SK-N-MC (cell line): ENCODE measurements around the gene IDH3A.

Experiments used
- DNase-seq: peaks from one replicate; pipeline ENCODE4 v3.0.0-alpha.2; 2011; ENCODE audit warnings: low read depth, low spot score
- H3K27ac ChIP-seq: fragments of 200-600 bp; sonication (generic); 2 replicates; pipeline ENCODE4 v1.5.1; 2016; ENCODE audit warnings: mixed run types
- H3K36me3 ChIP-seq: fragments of 200-600 bp; sonication (generic); 2 replicates; pipeline ENCODE4 v1.6.1; 2017; ENCODE audit warnings: antibody characterized with exemption, low read length, mixed read lengths; ENCODE audit not compliant: insufficient read depth
- H3K4me3 ChIP-seq: fragments of 200-600 bp; sonication (generic); 2 replicates; pipeline ENCODE4 v1.5.1; 2016
- H3K9ac ChIP-seq: fragments of 200-600 bp; sonication (generic); 2 replicates; pipeline ENCODE4 v1.8.0; 2017; ENCODE audit warnings: mixed run types, mixed read lengths; ENCODE audit not compliant: insufficient read length
- H3K9me3 ChIP-seq: fragments of 200-600 bp; sonication (generic); 2 replicates; pipeline ENCODE4 v1.6.1; 2017; ENCODE audit warnings: low read depth, mild to moderate bottlenecking, antibody characterized with exemption, low read length, moderate library complexity, mixed read lengths
- EZH2 ChIP-seq: fragments of 200-600 bp; sonication (generic); IDR thresholded peaks from one replicate; pipeline ENCODE4 v1.6.1; 2017; ENCODE audit warnings: antibody characterized with exemption
- FOXP2 ChIP-seq: optimal IDR thresholded peaks from 2 replicates; pipeline ENCODE3; 2011; ENCODE audit warnings: mild to moderate bottlenecking, moderate library complexity; ENCODE audit not compliant: insufficient read depth; ENCODE audit errors: extremely low read length, control extremely low read depth
- POLR2AphosphoS5 ChIP-seq: IDR thresholded peaks from 2 replicates; pipeline ENCODE4 v1.6.1; 2012; ENCODE audit warnings: mild to moderate bottlenecking, low read depth, low read length, borderline replicate concordance

IDH3A gene

GRCh38 chr15:78207641-78208340, 58.6 kb downstream of the IDH3A start:
- no peak overlapping the region for H3K4me3 ChIP-seq
- no peaks in the 10 kb centered on the region for H3K36me3 ChIP-seq
- H3K27ac ChIP-seq = no peak overlapping the region
- TF ChIP-seq FOXP2 = no peak
- no peak for TF ChIP-seq EZH2
- TF ChIP-seq POLR2AphosphoS5 = no peak
- no peak for DNase-seq
- H3K9me3 ChIP-seq = no peaks in the 10 kb centered on the region
- no peak overlapping the region for H3K9ac ChIP-seq

DNA sequence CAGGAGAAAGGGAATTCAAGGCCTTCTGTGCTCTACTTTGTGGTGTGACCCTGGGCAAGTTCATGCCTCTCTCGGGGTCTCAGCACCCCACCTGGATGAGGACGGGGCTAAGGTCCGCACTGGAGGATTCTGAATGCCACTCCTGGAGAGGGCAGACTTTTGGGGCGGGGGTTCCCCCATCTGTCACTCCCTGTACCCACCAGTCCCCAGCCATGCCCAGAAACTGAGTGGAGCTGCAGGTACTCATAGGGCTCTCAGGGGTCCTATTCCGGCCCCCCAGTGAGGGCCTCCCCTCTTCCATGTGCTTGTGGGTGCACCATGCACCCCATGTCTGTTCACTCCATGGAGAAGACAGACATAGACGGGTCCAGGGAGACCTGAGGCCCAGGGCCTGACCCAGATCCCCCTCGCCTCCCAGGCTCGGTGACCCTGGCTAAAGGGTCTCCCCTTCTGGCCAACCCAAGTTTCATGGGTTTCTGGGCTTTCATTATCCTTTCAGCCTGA, 59.2 kb downstream of the IDH3A start:
- no peak overlapping the region for H3K9ac ChIP-seq
- no peaks in the 10 kb centered on the region for H3K9me3 ChIP-seq
- no peak for DNase-seq
- H3K36me3 ChIP-seq = no peaks in the 10 kb centered on the region
- H3K4me3 ChIP-seq = no peak overlapping the region
- no peak overlapping the region for H3K27ac ChIP-seq
- no peak for TF ChIP-seq POLR2AphosphoS5
- no peak for TF ChIP-seq EZH2
- no peak for TF ChIP-seq FOXP2

DNA sequence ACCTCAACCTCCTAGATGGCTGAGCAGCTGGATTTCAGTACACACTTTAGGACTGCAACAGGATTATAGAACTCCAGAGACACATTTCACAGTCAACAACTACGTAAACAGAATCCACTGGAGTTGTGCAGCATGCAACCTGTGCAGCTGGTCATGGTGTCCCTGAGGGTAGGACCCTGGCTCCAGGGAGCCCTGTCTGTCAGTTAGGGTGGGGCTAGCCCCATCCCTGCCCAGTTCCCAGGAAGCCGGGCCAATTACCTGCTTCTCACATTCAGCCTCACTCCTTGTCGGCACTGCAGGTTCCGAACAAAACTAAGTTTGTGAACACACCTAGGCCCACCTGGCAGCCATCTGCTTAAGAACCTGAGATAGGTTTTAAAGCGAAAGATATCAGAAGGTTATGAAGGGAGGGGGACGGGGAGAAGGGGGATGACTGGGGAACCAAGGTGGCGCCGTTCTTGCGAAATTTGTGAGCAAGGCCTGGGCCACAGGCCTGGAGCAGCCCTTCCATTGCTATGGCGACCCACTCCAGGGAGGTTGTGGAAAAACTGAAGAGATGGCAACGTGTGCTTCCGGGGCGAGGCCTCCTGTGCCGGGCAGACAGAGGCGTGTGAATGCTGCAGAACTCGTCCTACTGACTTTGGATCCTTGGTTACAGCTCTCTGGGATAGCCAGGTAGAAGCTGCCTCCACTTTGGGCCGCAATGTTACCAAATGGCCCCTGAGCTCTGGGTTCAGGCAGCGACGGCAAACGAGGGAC, 59.9 kb downstream of the IDH3A start:
- no peak overlapping the region for H3K9ac ChIP-seq
- no peaks in the 10 kb centered on the region for H3K9me3 ChIP-seq
- no peak overlapping the region for H3K4me3 ChIP-seq
- DNase-seq = no peak
- TF ChIP-seq EZH2 (no peak), POLR2AphosphoS5 (no peak)
- no peaks in the 10 kb centered on the region for H3K36me3 ChIP-seq
- H3K27ac ChIP-seq = no peak overlapping the region

- no peak for DNase-seq
- Histone ChIP-seq H3K9ac (no peak overlapping the region), H3K4me3 (no peak overlapping the region), H3K36me3 (no peaks in the 10 kb centered on the region), H3K9me3 (no peaks in the 10 kb centered on the region), H3K27ac (no peak overlapping the region)
- TF ChIP-seq EZH2 (no peak), POLR2AphosphoS5 (no peak), FOXP2 (no peak)
Measured at GRCh38 chr15:78209646-78210348, 60.6 kb downstream of the IDH3A start.

GRCh38 chr15:78210349-78210717, 61.2 kb downstream of the IDH3A start:
- DNase-seq = no peak
- H3K4me3 ChIP-seq = no peak overlapping the region
- H3K9me3 ChIP-seq = no peaks in the 10 kb centered on the region
- TF ChIP-seq FOXP2 (no peak), POLR2AphosphoS5 (no peak), EZH2 (no peak)
- no peak overlapping the region for H3K9ac ChIP-seq
- H3K27ac ChIP-seq = no peak overlapping the region
- H3K36me3 ChIP-seq = no peaks in the 10 kb centered on the region

- no peak overlapping the region for H3K27ac ChIP-seq
- no peak for DNase-seq
Measured at GRCh38 chr15:78211189-78211921, 62.2 kb downstream of the IDH3A start.

GRCh38 chr15:78212008-78212407, 62.8 kb downstream of the IDH3A start:
- Histone ChIP-seq H3K27ac (no peak overlapping the region), H3K36me3 (no peaks in the 10 kb centered on the region), H3K9ac (no peak overlapping the region), H3K4me3 (no peak overlapping the region), H3K9me3 (no peaks in the 10 kb centered on the region)
- DNase-seq = no peak
- no peak for TF ChIP-seq POLR2AphosphoS5
- no peak for TF ChIP-seq EZH2
- no peak for TF ChIP-seq FOXP2

More at GRCh38 chr15:78211189-78211921, 62.2 kb downstream of the IDH3A start:
- no peak overlapping the region for H3K9ac ChIP-seq
- H3K36me3 ChIP-seq = no peaks in the 10 kb centered on the region
- H3K9me3 ChIP-seq = no peaks in the 10 kb centered on the region
- H3K4me3 ChIP-seq = no peak overlapping the region
- TF ChIP-seq FOXP2 (no peak), POLR2AphosphoS5 (no peak), EZH2 (no peak)
